WTC11 (cell line): ENCODE data around the gene MRGPRF.

Experiments
- MYBL2 ChIP-seq: sonication (generic); formaldehyde crosslinking; IDR thresholded peaks from 2 replicates; pipeline ENCODE4 v1.8.1; 2023; ENCODE audit warnings: mild to moderate bottlenecking, moderate library complexity, missing genetic modification reagents
- SP1 ChIP-seq: sonication (generic); formaldehyde crosslinking; conservative IDR thresholded peaks from 2 replicates; pipeline ENCODE4 v1.8.1; 2022; ENCODE audit warnings: missing genetic modification reagents
- ZNF121 ChIP-seq: sonication (generic); formaldehyde crosslinking; IDR thresholded peaks from 2 replicates; pipeline ENCODE4 v1.8.0; 2023; ENCODE audit warnings: missing genetic modification reagents
- TF ChIP-seq, protein P1 (sequence below): fragments of 200-600 bp; IDR thresholded peaks from 2 replicates; pipeline ENCODE4 v1.8.0; 2022; ENCODE audit warnings: antibody characterized with exemption

DNA sequence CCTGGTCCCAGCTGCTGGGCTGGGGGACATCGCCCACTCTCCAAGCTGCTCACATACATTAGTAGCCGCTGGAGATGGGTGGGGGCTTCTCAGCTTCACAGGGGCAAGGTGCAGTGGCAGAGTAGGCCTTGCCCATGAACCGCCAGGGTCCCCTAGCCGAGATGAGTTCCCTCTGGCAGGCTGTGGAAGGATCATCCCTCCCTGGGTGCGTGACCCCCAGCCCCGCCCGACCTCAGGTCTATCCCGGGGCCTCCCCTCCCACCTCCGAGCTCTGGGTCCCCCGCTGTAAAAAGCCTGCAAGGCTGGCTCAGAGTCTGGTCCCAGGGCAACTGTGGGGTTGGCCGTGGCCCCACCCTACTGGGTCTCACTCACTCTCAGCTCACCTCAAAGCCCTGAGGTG lies 20.4 kb upstream of the MRGPRF start:
- TF ChIP-seq MYBL2 (CRISPR knock-in tag) (no peak), ZNF121 (CRISPR knock-in tag) (no peak), SP1 (CRISPR knock-in tag) (no peak)
- TF ChIP-seq, protein P1, sequence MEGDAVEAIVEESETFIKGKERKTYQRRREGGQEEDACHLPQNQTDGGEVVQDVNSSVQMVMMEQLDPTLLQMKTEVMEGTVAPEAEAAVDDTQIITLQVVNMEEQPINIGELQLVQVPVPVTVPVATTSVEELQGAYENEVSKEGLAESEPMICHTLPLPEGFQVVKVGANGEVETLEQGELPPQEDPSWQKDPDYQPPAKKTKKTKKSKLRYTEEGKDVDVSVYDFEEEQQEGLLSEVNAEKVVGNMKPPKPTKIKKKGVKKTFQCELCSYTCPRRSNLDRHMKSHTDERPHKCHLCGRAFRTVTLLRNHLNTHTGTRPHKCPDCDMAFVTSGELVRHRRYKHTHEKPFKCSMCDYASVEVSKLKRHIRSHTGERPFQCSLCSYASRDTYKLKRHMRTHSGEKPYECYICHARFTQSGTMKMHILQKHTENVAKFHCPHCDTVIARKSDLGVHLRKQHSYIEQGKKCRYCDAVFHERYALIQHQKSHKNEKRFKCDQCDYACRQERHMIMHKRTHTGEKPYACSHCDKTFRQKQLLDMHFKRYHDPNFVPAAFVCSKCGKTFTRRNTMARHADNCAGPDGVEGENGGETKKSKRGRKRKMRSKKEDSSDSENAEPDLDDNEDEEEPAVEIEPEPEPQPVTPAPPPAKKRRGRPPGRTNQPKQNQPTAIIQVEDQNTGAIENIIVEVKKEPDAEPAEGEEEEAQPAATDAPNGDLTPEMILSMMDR = no peak
